GM08714 (cell line): Measurements from ENCODE around the gene PMM2.
"Not testable (repeated sequence)": the region's sequence is repeated elsewhere in the genome, so short reads cannot be mapped to it uniquely, and the experiment has no call there.

Experiments
- H3K4me3 ChIP-seq: fragments of 200-500 bp; sonication (Bioruptor generic); 2 replicates; pipeline ENCODE4 v1.5.1; 2014; ENCODE audit warnings: mild to moderate bottlenecking, low read length, inconsistent platforms
- ZNF274 ChIP-seq: IDR thresholded peaks from 2 replicates; pipeline ENCODE4 v1.6.1; 2012; ENCODE audit warnings: mild to moderate bottlenecking, low read depth, low read length

PMM2 gene

DNA sequence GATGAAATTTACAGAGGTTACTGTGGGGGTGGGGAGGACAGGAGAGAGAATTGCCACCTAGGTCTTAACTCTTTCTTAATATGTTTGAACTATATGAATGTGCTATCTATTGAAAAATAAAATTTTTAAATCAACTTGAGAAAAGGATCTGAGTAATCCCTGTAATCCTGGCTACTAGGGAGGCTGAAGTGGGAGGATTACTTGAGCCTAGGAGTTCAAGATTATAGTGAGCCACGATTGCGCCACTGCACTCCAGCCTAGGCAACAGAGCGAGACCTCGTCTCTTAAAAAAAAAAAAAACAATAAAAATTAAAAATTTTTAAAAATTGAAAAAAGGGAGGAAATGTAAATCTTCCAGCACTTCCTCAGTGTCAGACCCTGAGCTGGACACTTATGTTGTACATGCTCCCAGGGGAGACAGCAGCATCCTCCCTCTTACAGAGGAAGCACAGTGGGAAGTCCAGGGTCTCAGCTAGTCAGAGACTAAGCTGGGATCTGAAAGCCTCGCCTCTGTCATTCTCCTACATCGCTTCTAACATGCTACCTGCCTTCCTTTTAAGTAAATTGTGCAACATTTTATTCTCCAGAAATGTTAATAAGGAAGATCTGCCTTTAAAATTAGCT lies 21.9 kb downstream of the PMM2 start:
- TF ChIP-seq ZNF274 = no peak

DNA sequence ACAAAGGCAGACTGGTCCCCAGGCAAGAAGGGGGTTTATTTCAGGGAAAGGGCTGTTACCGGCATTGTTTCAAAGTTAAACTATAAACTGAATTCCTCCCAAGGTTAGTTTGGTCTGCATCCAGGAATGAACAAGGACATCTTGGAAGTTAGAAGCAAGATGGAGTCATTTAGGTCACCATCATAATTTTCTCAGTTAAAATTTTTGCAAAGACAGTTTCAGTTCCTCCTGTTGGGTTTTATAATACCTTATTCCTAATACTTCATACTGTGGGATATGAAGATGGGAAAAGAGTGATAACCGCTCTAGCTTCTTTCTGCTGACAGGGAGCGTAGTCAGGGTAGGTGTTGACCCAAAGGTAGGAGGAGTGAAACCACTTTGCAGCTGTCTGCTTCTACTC lies 24.8 kb downstream of the PMM2 start:
- H3K4me3 ChIP-seq = no peak overlapping the region
- no peak for TF ChIP-seq ZNF274

More for the DNA sequence above, 21.9 kb downstream of the PMM2 start:
- no peak overlapping the region for H3K4me3 ChIP-seq

DNA sequence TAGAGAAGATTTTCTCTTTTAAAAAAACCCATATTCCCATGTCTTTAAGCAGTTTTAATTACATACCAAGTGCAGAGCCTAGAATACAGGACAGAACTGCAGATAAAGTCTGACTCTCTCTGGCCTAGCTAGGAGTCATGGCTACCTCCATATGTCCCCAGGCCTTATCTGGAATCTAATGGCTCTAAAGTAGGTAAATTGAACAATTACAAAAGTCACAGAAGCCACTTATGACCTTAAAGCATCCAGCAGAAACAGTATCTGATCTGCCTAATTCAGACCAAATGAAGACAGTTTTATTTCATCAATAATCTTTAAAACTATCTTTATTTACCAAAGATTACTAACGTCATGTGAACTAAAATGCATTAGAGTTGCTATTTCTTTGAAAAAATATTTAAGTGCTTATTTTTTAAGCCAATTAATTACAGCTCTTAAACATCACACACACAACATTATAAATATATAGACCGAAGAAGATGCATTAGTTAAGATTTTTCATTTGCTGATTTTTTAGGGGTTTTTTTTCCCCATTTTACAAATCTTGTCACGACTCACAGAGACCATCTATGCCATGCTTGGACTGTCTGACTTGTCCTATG lies 28.7 kb downstream of the PMM2 start:
- no peak overlapping the region for H3K4me3 ChIP-seq
- no peak for TF ChIP-seq ZNF274

DNA sequence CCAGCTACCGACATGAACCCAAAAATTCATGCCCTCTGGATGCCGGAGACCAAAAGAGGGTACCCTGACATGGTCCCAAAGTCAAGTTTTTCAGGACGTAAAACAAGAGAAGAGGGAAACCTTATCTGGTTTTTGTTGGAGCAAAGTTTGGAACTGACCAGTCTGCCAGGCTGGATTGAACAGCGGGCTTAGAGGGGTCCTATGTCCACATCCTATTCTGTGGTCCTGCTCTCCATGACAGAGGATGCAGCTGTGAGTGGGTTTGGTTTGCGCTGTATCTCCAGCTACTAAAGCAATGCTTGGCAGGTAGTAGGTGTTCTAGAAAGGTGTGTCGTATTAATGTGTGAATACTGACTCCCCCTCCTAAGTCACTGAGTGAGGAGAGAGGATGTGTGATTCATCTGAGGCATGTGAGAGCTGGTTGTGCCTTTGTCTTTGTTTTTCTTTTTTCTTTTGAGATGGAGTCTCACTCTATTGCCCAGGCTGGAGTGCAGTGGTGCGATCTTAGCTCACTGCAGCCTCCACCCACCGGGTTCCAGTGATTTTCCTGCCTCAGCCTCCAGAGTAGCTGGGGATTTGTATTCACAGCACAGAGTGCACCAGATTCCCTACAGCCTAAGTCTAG lies 31.0 kb downstream of the PMM2 start:
- H3K4me3 ChIP-seq = no peak overlapping the region
- no peak for TF ChIP-seq ZNF274

DNA sequence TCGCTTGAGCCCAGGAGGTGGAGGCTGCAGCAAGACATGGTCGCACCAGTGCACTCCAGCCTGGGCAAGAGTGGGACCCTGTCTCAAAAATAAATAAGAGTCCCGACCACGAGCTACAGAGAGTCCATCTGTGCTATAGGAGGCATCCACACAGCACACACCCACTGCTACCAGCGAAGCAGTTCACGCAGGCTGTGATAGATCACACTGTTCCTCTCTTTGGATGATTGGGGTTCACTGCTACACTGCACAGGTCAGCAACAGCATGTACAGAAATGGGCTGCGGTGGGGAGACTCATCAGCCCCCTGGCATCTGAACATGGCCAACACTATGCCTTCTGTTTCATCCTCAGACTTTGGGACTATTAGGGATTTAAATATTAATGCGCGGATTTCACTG lies 33.8 kb downstream of the PMM2 start:
- no peak for TF ChIP-seq ZNF274
- no peak overlapping the region for H3K4me3 ChIP-seq

DNA sequence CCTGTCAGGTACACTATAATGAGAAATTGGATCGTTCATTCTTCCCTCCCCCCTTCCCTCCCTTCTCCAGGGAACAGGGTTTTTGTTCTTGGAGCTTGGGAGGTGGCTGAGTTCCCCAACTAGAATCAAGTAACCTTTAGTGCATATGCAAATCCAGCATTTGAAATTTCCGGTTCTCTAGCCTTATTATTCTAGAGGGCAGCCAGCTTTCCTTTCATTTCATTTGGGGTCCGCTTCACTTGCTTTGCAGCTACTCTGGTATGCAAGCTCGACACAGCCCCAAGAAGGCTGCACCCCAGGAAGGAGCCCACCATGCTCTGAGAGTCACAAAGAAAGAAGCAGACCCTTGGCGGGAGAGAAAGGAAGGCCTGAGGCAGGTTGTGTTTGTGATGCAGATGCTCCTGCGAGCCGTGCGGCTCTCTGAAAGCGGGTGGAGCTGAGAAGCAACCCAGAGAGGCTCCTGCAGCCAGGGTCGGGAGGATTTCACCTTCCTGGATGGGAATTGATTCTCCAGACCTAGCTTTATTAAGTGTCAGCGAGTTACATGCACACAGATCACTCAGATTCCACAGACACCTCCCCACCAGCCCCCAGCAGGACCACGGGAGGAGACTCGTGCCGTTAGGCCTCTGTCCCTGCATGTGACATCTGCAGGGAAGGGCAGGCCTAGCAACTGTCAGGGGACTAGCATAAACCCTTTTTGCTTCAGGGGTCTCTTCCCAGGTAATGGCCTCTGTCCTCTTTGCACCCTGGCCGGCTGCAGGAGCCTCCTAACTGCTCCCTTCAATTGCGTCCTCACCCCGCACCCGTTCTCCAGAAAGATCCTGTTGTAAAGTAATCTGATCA lies 34.5 kb downstream of the PMM2 start:
- H3K4me3 ChIP-seq = no peak overlapping the region
- no peak for TF ChIP-seq ZNF274

DNA sequence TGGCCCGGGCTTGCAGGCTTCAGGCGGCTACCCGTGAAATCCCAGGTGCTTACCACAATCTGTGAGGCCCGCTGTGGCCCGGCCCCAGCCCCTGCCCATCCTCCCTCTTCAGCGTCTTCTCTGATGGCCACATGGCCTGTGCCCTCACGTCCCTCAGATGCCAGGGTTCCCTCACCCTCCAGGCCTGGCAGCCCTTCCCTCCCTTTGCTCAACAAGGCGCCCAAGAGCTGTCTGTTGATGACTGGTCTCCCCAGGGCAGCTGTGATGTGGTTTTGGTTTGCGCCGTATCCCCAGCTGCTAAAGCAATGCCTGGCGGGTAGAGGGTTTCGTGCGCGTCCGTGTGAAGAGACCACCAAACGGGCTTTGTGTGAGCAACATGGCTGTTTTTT lies 35.1 kb downstream of the PMM2 start:
- no peak overlapping the region for H3K4me3 ChIP-seq
- no peak for TF ChIP-seq ZNF274

DNA sequence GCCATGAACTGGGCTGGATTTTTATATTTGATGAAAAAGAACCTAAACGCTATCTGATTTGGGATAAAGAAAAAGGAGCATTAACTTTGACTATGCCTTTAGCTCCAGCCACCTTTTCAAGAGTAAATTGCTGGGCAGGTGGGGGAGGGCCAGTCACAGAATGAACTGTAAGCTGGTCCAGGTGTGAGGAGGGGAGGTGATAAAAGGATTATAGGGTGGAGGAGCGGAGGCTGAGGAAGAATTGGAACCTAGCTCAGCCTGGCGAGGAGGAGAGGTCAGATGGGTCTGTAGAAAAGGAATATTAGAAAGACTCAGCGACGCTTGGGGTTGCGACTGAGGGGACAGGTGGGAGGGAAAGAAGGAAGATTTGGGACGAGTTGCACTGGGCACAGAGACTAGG lies 39.2 kb downstream of the PMM2 start:
- H3K4me3 ChIP-seq = not testable (repeated sequence)

DNA sequence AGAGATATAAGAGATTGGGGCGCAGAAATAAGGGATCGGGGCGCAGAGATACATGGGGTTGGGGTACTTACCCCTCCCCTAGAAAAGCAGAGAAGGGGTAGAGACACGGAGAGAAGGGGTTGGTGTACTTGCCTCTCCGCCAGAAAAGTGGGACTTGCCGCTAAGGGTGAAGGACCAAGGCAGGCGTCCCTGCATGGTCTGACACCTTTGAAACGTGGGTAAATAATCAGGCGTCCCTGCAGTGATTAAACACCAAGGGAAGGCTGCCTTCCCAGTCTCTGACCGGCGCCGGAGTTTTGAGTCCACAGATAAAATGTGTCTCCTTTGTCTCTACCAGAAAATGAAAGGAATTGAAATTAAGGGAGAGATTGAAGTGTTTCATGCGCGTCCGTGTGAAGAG lies 40.0 kb downstream of the PMM2 start:
- H3K4me3 ChIP-seq = not testable (repeated sequence)

DNA sequence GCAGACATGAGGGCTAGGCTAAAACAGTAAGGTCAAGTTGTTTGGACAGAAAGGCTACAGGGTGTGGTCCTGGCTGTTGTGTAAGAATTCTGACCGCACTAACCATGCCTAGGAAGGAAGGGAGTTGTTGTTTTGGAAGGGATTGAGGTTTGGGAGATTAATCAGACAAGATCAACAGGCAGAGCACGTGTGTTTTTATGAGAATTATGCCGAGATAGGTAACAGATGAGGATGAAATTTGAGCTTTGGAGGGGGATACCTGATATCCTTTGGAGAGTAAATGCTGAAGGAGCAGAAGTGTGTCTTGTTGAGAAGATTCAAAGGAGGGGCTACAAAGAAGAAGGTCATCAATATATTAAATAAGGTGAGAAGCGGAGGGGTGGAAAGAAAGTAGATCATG lies 44.4 kb downstream of the PMM2 start:
- H3K4me3 ChIP-seq = not testable (repeated sequence)

DNA sequence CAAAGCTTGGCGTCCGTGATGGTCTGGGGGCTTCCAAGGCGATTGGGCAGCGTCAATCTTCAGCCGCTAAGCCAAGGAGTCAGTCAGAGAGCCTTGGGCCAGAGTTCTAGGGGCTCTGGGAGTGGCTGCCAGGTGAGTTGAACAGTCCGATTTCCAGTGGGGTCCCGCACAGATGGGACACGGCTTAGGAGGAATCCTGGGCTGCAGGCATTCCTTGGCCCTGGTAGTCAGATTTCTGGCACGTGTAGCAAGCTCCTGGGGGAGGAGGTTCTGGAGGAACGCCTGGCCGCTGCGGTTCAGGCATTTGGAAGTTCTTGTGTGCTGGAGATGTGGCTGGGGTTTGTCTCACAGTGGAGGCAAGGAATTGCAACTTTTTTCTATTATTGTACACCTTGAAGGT lies 45.7 kb downstream of the PMM2 start:
- not testable (repeated sequence) for H3K4me3 ChIP-seq

DNA sequence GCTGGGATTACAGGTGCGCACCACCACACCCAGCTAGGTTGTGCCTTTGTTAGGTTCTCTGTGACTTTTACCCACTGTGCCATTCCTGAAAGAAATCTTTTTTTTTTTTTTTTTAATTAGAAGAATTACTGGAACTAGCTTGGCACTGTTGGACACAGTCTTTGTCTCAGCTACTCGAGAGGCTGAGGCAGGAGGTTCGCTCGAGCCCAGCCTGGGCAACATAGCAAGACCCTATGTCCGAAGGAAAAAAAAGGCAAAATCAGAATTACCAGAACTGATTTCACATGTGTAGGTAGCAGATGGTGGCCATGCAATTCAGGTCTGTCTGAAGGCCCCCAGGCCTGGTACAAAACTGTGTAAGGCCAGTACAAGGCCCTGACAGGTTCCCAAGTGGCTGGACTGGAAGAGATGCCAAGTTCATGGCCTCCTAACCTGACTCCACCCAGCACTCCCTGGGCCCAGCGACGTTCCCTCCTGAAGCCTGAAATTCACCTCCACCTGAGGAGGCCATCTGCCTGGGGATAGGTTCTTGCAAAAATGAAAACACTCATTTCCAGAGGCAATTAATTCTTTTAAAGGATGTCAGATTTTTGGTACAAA lies 48.2 kb downstream of the PMM2 start:
- H3K4me3 ChIP-seq = no peak overlapping the region
- no peak for TF ChIP-seq ZNF274

DNA sequence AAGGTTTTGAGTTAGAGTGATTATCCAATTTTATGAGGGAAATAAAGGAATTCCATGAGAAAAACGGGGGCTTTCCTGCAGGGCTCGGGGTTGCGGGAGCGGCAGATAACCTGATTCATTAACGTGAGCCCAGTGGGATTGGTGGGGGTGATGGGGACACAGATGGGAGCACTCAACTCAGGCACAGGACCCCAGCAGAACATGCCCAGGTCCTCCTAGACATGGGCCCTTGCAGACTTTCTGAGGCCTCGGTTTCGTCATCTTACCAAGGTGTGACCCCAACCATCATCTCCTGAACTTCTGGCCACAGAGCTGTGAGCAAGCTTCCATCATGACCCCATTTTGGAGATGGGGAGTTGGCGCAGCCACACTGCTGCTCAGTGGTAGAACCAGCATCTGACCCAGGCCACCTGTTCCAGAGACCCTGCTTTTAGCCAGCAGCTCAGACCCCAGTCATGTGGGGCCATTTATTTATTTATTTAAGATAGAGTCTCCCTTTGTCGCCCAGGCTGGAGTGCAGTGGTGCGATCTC lies 48.8 kb downstream of the PMM2 start:
- TF ChIP-seq ZNF274 = no peak
- no peak overlapping the region for H3K4me3 ChIP-seq

DNA sequence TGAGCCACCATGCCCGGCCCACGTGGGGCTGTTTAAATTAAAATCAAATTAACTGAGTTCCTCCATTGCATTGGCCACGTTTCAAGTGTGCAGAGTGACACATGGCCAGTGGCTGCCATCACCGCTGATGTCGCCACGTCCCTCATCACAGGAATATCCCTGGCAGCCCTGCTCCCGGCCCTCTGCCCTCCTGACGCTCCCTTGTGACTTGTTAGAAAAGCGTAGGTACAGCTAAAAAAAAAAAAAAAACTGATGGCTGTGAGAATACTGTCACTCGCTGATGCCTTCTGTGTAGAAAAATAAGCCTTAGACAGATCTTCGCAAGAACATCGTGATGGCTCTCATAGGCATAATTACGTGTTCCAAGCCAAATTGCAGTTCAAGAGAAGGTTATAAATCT lies 49.5 kb downstream of the PMM2 start:
- TF ChIP-seq ZNF274 = no peak
- no peak overlapping the region for H3K4me3 ChIP-seq
